Renal pelvis (tissue), 4 donors: ENCODE data around the gene ARHGAP21. TPM values are rescaled to one million over a fixed set of nuclear protein-coding genes. Genes with fewer than 3 reads are reported as not detected.
"Not testable (repeated sequence)": the region's sequence is repeated elsewhere in the genome, so short reads cannot be mapped to it uniquely, and the experiment has no call there.

Source experiments
- DNase-seq: peaks from one replicate; pipeline ENCODE4 v3.0.0-alpha.2; 2013
- polyA plus RNA-seq, 3 donors: library from polyadenylated mRNA; unstranded; fragments of 120-200 nt; gene quantifications; one replicate each; pipeline ENCODE4 v1.2.1, GENCODE V29; 2013; ENCODE audit not compliant: insufficient read length in 3 of 3

The ARHGAP21 gene
- polyA plus RNA-seq, 3 donors, result 75.5 to 106 (median 85.5) TPM

- DNase-seq, result no peak
These were observed 32.6 kb downstream of the ARHGAP21 start for GRCh38 chr10:24690961-24691512.

- DNase-seq, result no peak
These were observed 37.6 kb downstream of the ARHGAP21 start for GRCh38 chr10:24685958-24686540.

GRCh38 chr10:24683554-24683953 is 40.1 kb downstream of the ARHGAP21 start:
- DNase-seq, result no peak

GRCh38 chr10:24681572-24682088 is 42.1 kb downstream of the ARHGAP21 start:
- no peak for DNase-seq

- DNase-seq, result no peak
These were observed 42.8 kb downstream of the ARHGAP21 start for GRCh38 chr10:24680647-24681524.

GRCh38 chr10:24678757-24679156 is 44.9 kb downstream of the ARHGAP21 start:
- DNase-seq, result no peak

GRCh38 chr10:24674892-24675632 is 48.6 kb downstream of the ARHGAP21 start:
- DNase-seq, result no peak

GRCh38 chr10:24670964-24671670 is 52.6 kb downstream of the ARHGAP21 start:
- DNase-seq, result no peak

GRCh38 chr10:24669285-24669852 is 54.3 kb downstream of the ARHGAP21 start:
- no peak for DNase-seq

GRCh38 chr10:24668247-24668646 is 55.4 kb downstream of the ARHGAP21 start:
- no peak for DNase-seq

GRCh38 chr10:24664991-24665390 is 58.7 kb downstream of the ARHGAP21 start:
- DNase-seq, result no peak

- no peak for DNase-seq
These were observed 62.3 kb downstream of the ARHGAP21 start for GRCh38 chr10:24661376-24661775.

- DNase-seq, result not testable (repeated sequence)
These were observed 65.4 kb downstream of the ARHGAP21 start for GRCh38 chr10:24658319-24658718.

GRCh38 chr10:24656326-24656725 is 67.4 kb downstream of the ARHGAP21 start:
- not testable (repeated sequence) for DNase-seq

- no peak for DNase-seq
These were observed 71.2 kb downstream of the ARHGAP21 start for GRCh38 chr10:24652381-24652957.

- no peak for DNase-seq
These were observed 71.8 kb downstream of the ARHGAP21 start for GRCh38 chr10:24651923-24652322.

- DNase-seq, result no peak
These were observed 72.9 kb downstream of the ARHGAP21 start for GRCh38 chr10:24650669-24651391.

GRCh38 chr10:24645784-24646183 is 77.9 kb downstream of the ARHGAP21 start:
- peak; percentile 9 for DNase-seq

- DNase-seq, result no peak
These were observed 78.7 kb downstream of the ARHGAP21 start for GRCh38 chr10:24645022-24645421.

- no peak for DNase-seq
These were observed 79.9 kb downstream of the ARHGAP21 start for GRCh38 chr10:24643679-24644209.
